Ovary (tissue), 9 donors: ENCODE data around the gene SMIM14. TPM values are rescaled to one million over a fixed set of nuclear protein-coding genes. Genes with fewer than 3 reads are reported as not detected.
A peak's percentile ranks its signal among the peaks of the same experiment; 100 is the strongest.
"Not testable (repeated sequence)": the region's sequence is repeated elsewhere in the genome, so short reads cannot be mapped to it uniquely, and the experiment has no call there.

Experiments
- DNase-seq, 5 donors: peaks; one replicate each; pipeline ENCODE4 v3.0.0-alpha.2; 2019 to 2020
- H3K27ac ChIP-seq, 2 donors: fragments of 200-600 bp; one replicate each; pipeline versions ENCODE4 v1.5.1 to v1.8.0; 2019 to 2022
- H3K27me3 ChIP-seq: fragments of 200-600 bp; one replicate; pipeline ENCODE4 v1.8.0; 2022
- H3K36me3 ChIP-seq: fragments of 200-600 bp; sonication (generic); one replicate; pipeline ENCODE4 v1.5.1; 2019
- H3K4me1 ChIP-seq: one replicate; pipeline ENCODE4 v1.8.1; 2013; ENCODE audit warnings: mild to moderate bottlenecking, moderate library complexity; ENCODE audit not compliant: insufficient read depth
- H3K4me3 ChIP-seq: fragments of 200-600 bp; sonication (generic); one replicate; pipeline ENCODE4 v1.5.1; 2017
- H3K9me3 ChIP-seq, 2 donors: fragments of 200-600 bp in 1 of 2; sonication (generic) in 1 of 2; one replicate each; pipeline versions ENCODE4 v1.5.1 to v1.8.1; 2013 to 2019; ENCODE audit warnings: mild to moderate bottlenecking in 1 of 2, moderate library complexity in 1 of 2
- CTCF ChIP-seq, 3 donors: fragments of 450-650 bp in 2 of 3; fragments of 200-600 bp in 1 of 3; IDR thresholded peaks; one replicate each; pipeline versions ENCODE4 v1.5.1 to v1.8.0; 2016 to 2022; ENCODE audit warnings: antibody characterized with exemption in 3 of 3, mild to moderate bottlenecking in 1 of 3
- EP300 ChIP-seq: sonication (generic); formaldehyde crosslinking; IDR thresholded peaks from one replicate; pipeline ENCODE4 v1.6.1; 2017; ENCODE audit warnings: antibody characterized with exemption
- POLR2A ChIP-seq: fragments of 450-650 bp; IDR thresholded peaks from one replicate; pipeline ENCODE4 v1.6.1; 2017; ENCODE audit warnings: antibody characterized with exemption, mild to moderate bottlenecking, moderate library complexity
- WGBS, 3 donors: extraction: QIAGEN DNeasy Blood & Tissue Kit in 1 of 3; methylation state at CpG; one replicate each; pipeline versions ENCODE4 v1.1.5 to v1.1.7; 2013 to 2017; 5-methylcytosine and 5-hydroxymethylcytosine counted together
- intact Hi-C, 4 donors: fragments of 100-400 bp; cut with DNase I; formaldehyde crosslinking; loops; one replicate each; pipeline versions ENCODE4 v1.11.0 to v1.15.1; 2022 to 2023
- polyA plus RNA-seq, 2 donors: library from polyadenylated mRNA; stranded (reverse); fragments of 200-250 nt in 1 of 2; fragments of 350-450 nt in 1 of 2; fragmentation: Illumina TruSeq in 1 of 2; extraction: RNeasy Lipid Tissue Mini Kit (QIAGEN cat#74804) in 1 of 2; gene quantifications; one replicate each; pipeline ENCODE4 v1.2.3, GENCODE V29; 2013 to 2014
- total RNA-seq, 7 donors: library from RNA; depleted of rRNA in 2 of 7; stranded (reverse); fragments of >200 nt in 2 of 7; fragmentation: NEBNext Ultra II Directional in 3 of 7; extraction: Animal tissue kit (Norgen Biotek cat#: 25700) in 3 of 7; gene quantifications; one replicate each; pipeline versions ENCODE4 v1.1.0 to v1.2.4, GENCODE V29; 2016 to 2023
- donor health status: DM: no; HTN: no; CAD: no; lungs with moderate emphysema.
- donor health status: DM: no; HTN: no; CAD: no.
- donor health status: Bipolar disorder and iron deficiency.
- donor health status: DM: yes; HTN: yes; CAD: no.
- donor health status: DM: no; HTN: no; CAD: no.
- donor health status: DM: yes; HTN: yes; CAD: no.

The SMIM14 gene
- total and polyA plus RNA-seq, 9 donors, result 18.8 to 83.6 (median 56.9) TPM

- Histone ChIP-seq H3K27me3 (no peaks in the 10 kb centered on the region), H3K4me3 (no peak overlapping the region), H3K9me3 (no peaks in the 10 kb centered on the region), H3K27ac (peak overlapping the region in 1 of 2 donors; percentile 23), H3K36me3 (no peaks in the 10 kb centered on the region), H3K4me1 (no peaks in the 10 kb centered on the region)
- TF ChIP-seq CTCF (IDR thresholded peaks at IDR 0.05) (no peak), EP300 (no peak), POLR2A (no peak)
- intact Hi-C loops, result no loop called here
- DNase-seq, result no peak
These were observed 16.5 kb upstream of the SMIM14 start for GRCh38 chr4:39655211-39655610.

DNA sequence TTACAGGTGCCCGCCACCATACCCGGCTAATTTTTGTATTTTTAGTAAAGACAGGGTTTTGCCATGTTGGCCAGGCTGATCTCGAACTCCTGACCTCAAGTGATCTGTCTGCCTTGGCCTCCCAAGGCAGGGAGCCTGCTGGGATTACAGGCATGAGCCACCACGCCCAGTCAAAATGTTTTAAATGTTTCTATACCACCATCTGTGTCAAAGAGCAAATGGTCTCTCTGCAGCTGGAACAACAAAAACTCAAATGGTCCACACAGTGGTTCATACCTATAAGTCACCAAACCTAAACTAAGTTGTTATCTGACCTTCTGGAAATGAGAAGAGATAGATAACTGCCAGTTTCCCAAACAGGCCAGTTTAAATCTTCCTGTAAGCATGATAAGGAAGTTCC, 12.9 kb upstream of the SMIM14 start:
- H3K4me3 ChIP-seq, DNase-seq, H3K36me3 ChIP-seq, H3K27ac ChIP-seq, H3K4me1 ChIP-seq, H3K9me3 ChIP-seq, H3K27me3 ChIP-seq, intact Hi-C loops: not testable (repeated sequence)
- 94 to 100% (median 97%) methylated on average over 4 of the region's 4 CpGs for WGBS, 3 donors

DNA sequence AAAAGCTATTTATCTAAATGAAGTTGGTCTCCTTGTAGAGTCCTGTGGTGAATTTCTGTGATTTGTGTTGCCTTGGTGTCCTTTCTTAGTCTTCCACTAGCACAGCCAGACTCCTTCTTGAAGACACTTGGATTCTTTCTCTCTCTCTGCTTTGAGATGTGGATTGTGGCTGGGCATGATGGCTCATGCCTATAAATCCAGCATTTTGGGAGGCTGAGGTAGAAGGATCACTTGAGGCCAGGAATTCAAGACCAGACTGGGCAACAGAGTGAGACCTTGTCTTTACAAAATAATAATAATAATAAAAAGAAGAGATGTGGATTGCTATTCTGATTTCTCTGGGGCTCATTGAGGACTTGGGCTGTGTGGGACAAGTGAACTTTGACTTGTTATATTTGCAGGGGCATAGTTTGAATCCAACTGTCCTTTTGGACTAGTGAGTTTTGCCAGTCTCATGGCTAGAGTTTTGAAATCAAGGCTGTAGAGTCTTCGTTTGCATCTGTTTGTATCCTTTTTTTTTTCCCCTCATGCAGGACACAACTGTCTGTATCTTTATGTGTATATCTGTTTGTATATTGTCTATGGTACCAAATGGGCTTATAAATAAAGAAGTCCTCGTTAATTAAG, 11.1 kb upstream of the SMIM14 start:
- no peak for DNase-seq
- Histone ChIP-seq H3K4me3 (no peak overlapping the region), H3K9me3 (no peaks in the 10 kb centered on the region), H3K36me3 (no peaks in the 10 kb centered on the region), H3K27ac (no peak overlapping the region), H3K27me3 (no peaks in the 10 kb centered on the region), H3K4me1 (no peaks in the 10 kb centered on the region)
- TF ChIP-seq CTCF (IDR thresholded peaks at IDR 0.05) (no peak), POLR2A (no peak), EP300 (no peak)
- WGBS, 3 donors, result 74 to 88% (median 78%) methylated on average over 2 of the region's 2 CpGs
- intact Hi-C loops, result no loop called here

DNA sequence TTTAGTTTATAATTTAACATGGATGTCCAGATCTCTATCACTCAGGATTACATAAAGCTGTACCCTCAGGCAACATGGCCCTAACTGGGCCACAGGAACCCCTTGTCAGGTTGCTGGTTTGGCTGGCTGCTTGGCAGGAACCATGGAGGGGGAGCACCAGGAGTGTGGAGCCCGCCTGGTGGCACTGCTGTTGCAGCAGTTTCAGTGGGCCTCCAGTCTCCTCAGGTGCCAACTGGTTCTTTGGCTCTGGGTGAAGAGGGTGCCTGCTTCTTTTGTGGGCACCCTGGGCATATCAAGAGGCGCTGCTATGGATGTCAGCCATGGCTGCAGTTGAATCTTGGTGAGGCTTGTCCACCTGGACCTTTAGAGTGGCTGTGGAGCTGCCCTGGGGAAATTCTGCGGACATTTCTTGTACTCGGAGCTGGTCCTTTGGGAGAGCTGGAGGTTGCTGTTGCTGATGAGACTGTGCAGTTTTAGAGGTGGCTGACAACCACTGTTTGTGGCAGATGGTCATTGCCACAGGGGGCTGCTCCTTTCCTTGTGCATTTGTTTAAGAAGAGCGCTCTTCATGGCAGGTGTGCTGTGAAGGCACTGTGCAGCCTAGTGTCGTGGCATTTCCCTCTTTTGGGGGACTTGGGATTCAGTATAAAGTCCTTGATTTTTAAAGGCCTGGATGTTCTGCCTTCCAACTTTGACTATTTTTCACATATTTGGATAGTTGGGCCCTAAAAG, 10.3 kb upstream of the SMIM14 start:
- WGBS, 3 donors, result 92 to 93% (median 93%) methylated on average over 6 of the region's 6 CpGs
- no peak for DNase-seq
- no peak overlapping the region for H3K4me3 ChIP-seq
- no peaks in the 10 kb centered on the region for H3K27me3 ChIP-seq
- no peaks in the 10 kb centered on the region for H3K36me3 ChIP-seq
- H3K27ac ChIP-seq, result no peak overlapping the region
- intact Hi-C loops, result no loop called here
- no peaks in the 10 kb centered on the region for H3K4me1 ChIP-seq
- TF ChIP-seq EP300 (no peak), POLR2A (no peak), CTCF (IDR thresholded peaks at IDR 0.05) (no peak)
- H3K9me3 ChIP-seq, result no peaks in the 10 kb centered on the region

DNA sequence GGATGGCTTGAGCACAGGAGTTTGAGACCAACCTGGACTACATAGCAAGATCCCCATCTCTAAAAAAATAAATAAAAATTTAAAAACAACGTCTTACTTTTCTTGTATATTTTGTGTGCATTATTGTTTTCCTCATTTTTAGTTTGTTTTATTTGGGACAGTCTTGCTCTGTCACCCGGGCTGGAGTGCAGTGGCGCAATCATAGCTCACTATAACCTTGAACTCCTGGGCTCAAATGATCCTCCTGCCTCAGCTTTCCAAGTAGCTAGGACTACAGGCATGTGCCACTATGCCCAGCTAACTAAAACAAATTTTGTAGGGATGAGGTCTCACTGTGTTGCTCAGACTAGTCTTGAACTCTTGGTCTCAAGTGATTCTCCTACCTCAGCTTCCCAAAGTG, 9.5 kb upstream of the SMIM14 start:
- TF ChIP-seq EP300, result no peak
- TF ChIP-seq CTCF (IDR thresholded peaks at IDR 0.05), result no peak
- no peak for TF ChIP-seq POLR2A
- Histone ChIP-seq H3K27me3 (no peaks in the 10 kb centered on the region), H3K36me3 (no peaks in the 10 kb centered on the region), H3K27ac (no peak overlapping the region), H3K4me3 (no peak overlapping the region), H3K4me1 (no peaks in the 10 kb centered on the region), H3K9me3 (no peaks in the 10 kb centered on the region)
- intact Hi-C loops, result no loop called here
- 78 to 88% (median 82%) methylated on average over 3 of the region's 3 CpGs for WGBS, 3 donors
- no peak for DNase-seq
